ENCODE data around the gene TMEM52. TPM values are rescaled to one million over a fixed set of nuclear protein-coding genes. Genes with fewer than 3 reads are reported as not detected.

TMEM52 gene
- total and polyA plus RNA-seq, 2 of the 8 experiments (the other 6 are each of a cell fraction or from before 2014, with no cell fraction given), result 14.6 to 30.2 TPM

DNA sequence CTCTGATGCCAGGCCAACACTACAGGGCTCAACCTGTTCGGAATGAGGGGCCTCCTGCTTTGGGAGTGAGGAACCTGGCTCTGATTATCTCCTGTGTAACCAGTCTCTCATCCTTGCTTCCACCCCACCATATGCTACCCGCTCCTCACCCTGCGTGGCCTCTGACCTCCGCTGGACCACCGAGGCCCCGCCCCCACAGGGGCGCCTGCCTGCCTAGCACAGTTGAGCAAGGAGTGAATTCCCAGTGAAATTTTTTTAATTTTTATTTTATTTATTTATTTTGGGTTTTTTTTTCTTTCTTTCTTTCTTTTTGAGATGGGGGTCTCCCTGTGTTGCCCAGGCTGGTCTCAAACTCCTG lies 26.3 kb downstream of the TMEM52 start:
- H3K27ac ChIP-seq (ENCODE audit: low read depth, low read length), result no peak overlapping the region
- H3K79me1 ChIP-seq (ENCODE audit: low read depth, low read length), result no peaks in the 10 kb centered on the region; the same call in 1 of the 2 replicates
- no peak overlapping the region for H2BK120ac ChIP-seq (replicated peaks; ENCODE audit: low read depth, low read length)
- H2BK5ac ChIP-seq (ENCODE audit: low read depth, low read length), result no peak overlapping the region
- no peak overlapping the region for H2BK12ac ChIP-seq (ENCODE audit: low read depth, low read length)
- no peak overlapping the region for H3K4ac ChIP-seq (replicated peaks; ENCODE audit: insufficient read length, low read depth, low read length)
- H2AK5ac ChIP-seq (ENCODE audit: low read depth, low read length), result no peak overlapping the region
- no peak overlapping the region for H3K23ac ChIP-seq (ENCODE audit: insufficient read length)
- peaks cover 23 to 25% of the 10 kb centered on the region in 2 experiments for H3K79me2 ChIP-seq (ENCODE audit: control insufficient read depth in 1 of 2, insufficient read depth in 2 of 2, low read length in 2 of 2)
- no peak for DNase-seq (ENCODE audit: low read depth in 1 of 2, low spot score in 2 of 2)
- H3K36me3 ChIP-seq (ENCODE audit: control insufficient read depth in 2 of 4, insufficient read depth in 4 of 4, low read length in 3 of 4), result no peaks in the 10 kb centered on the region
- ChIA-PET CTCF (ENCODE audit: partially characterized antibody) (interaction anchor here (1.4 to 1.6 kb wide), 3 partner anchors 9 to 32 kb away, joined by 3 to 9 read pairs (median 4); no protein-coding TSS in a partner anchor), POLR2A (ENCODE audit: partially characterized antibody) (interaction anchor here (1.1 to 1.7 kb wide), 4 partner anchors 9 to 113 kb away, joined by 3 to 10 read pairs (median 7); no protein-coding TSS in a partner anchor)
- H4K91ac ChIP-seq (replicated peaks; ENCODE audit: insufficient read length, low read length), result no peak overlapping the region
- peaks cover 7% of the 10 kb centered on the region; the same call in 1 of the 2 replicates for H3K23me2 ChIP-seq (ENCODE audit: low read depth, low read length)
- no peak overlapping the region for H2AFZ ChIP-seq (ENCODE audit: low read length)
- no peak overlapping the region for H3K56ac ChIP-seq (replicated peaks; ENCODE audit: insufficient read length, low read depth, low read length)
- WGBS, 2 experiments (ENCODE audit: extremely low coverage in 1 of 2, insufficient coverage in 1 of 2, insufficient read length in 1 of 2, insufficient replicate concordance in 2 of 2, low coverage in 1 of 2, low lambda C conversion rate in 2 of 2, missing lambda C conversion rate in 1 of 2), result 86% methylated on average over 7 of the region's 7 CpGs; no CpG with 5 or more reads in 1 of the 2 experiments
- H3K4me2 ChIP-seq (ENCODE audit: insufficient read depth in 1 of 2, low read depth in 2 of 2, low read length in 2 of 2), result no peak overlapping the region; a peak in 1 of 4 replicates
- no peak overlapping the region for H3K4me3 ChIP-seq (ENCODE audit: extremely low read depth in 1 of 4, insufficient read depth in 2 of 4, low read depth in 3 of 4, low read length in 4 of 4)
- H4K5ac ChIP-seq (ENCODE audit: insufficient read length, low read depth, low read length), result no peak overlapping the region
- H3K4me1 ChIP-seq (replicated peaks in 1 of 4; ENCODE audit: control insufficient read depth in 3 of 4, insufficient read depth in 4 of 4, low read length in 3 of 4), result peaks cover 0 to 22% (median 16%) of the 10 kb centered on the region in 4 experiments; a peak in 6 of 7 replicates
- H3K27me3 ChIP-seq (replicated peaks in 1 of 4; ENCODE audit: control insufficient read depth in 3 of 4, extremely low read depth in 1 of 4, insufficient read depth in 3 of 4, low read length in 3 of 4), result no peaks in the 10 kb centered on the region; a peak in 3 of 7 replicates
- H3K14ac ChIP-seq (ENCODE audit: insufficient read length), result no peak overlapping the region
- H2BK20ac ChIP-seq (ENCODE audit: low read length), result no peak overlapping the region
- H4K20me1 ChIP-seq (replicated peaks in 1 of 2; ENCODE audit: control insufficient read depth in 1 of 2, insufficient read depth in 2 of 2, low read length in 2 of 2), result peaks cover 0 to 5% of the 10 kb centered on the region in 2 experiments
- H3K9ac ChIP-seq (replicated peaks in 1 of 4; ENCODE audit: extremely low read depth in 1 of 4, low read depth in 3 of 4, low read length in 3 of 4), result no peak overlapping the region
- no peaks in the 10 kb centered on the region for H3K9me3 ChIP-seq (ENCODE audit: insufficient read depth in 2 of 2, low read depth in 1 of 2, low read length in 1 of 2)
- no peak overlapping the region for H2BK15ac ChIP-seq (ENCODE audit: low read length)
- no peak overlapping the region for H4K8ac ChIP-seq (ENCODE audit: extremely low read depth, insufficient read depth, low read length)
- no peak overlapping the region for H3K18ac ChIP-seq (ENCODE audit: extremely low read depth, low read length)
- no peak for FAIRE-seq
- TF ChIP-seq FOSL1 (IDR thresholded peaks at IDR 0.05; ENCODE audit: insufficient read depth, low read depth, low read length), result no peak
- TF ChIP-seq, protein P1, sequence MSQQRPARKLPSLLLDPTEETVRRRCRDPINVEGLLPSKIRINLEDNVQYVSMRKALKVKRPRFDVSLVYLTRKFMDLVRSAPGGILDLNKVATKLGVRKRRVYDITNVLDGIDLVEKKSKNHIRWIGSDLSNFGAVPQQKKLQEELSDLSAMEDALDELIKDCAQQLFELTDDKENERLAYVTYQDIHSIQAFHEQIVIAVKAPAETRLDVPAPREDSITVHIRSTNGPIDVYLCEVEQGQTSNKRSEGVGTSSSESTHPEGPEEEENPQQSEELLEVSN (IDR thresholded peaks at IDR 0.05), result no peak
- TF ChIP-seq, protein P2, sequence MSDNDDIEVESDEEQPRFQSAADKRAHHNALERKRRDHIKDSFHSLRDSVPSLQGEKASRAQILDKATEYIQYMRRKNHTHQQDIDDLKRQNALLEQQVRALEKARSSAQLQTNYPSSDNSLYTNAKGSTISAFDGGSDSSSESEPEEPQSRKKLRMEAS (IDR thresholded peaks at IDR 0.05), result no peak
- TF ChIP-seq BCL11A (IDR thresholded peaks at IDR 0.05; ENCODE audit: low read depth in 2 of 2, low read length in 2 of 2), result no peak
- TF ChIP-seq EP300 (IDR thresholded peaks at IDR 0.05; ENCODE audit: borderline replicate concordance in 1 of 2, low read depth in 2 of 2, low read length in 2 of 2), result no peak
- no peak for TF ChIP-seq RFX5 (IDR thresholded peaks at IDR 0.05; ENCODE audit: borderline replicate concordance, low read depth, low read length)
- TF ChIP-seq SP4 (IDR thresholded peaks at IDR 0.05; ENCODE audit: low read length), result no peak
- TF ChIP-seq SAP30 (IDR thresholded peaks at IDR 0.05; ENCODE audit: insufficient read depth, insufficient replicate concordance, low read length), result no peak
- no peak for TF ChIP-seq SRF (IDR thresholded peaks at IDR 0.05; ENCODE audit: low read depth, low read length)
- TF ChIP-seq TCF12 (IDR thresholded peaks at IDR 0.05; ENCODE audit: low read depth, low read length), result no peak
- no peak for TF ChIP-seq SIX5 (IDR thresholded peaks at IDR 0.05; ENCODE audit: low read depth, low read length)
- TF ChIP-seq SIN3A (conservative IDR thresholded peaks at IDR 0.05 in 1 of 2, IDR thresholded peaks at IDR 0.05 in 1 of 2; ENCODE audit: low read depth in 1 of 2, low read length in 2 of 2), result no peak
- no peak for TF ChIP-seq NRF1 (IDR thresholded peaks at IDR 0.05; ENCODE audit: low read depth, low read length)

Measured in H1 (cell line).